GM08714 (cell line): Measurements from ENCODE around the gene CNGA3.

Experiments
- H3K4me3 ChIP-seq: fragments of 200-500 bp; sonication (Bioruptor generic); 2 replicates; pipeline ENCODE4 v1.5.1; 2014; ENCODE audit warnings: mild to moderate bottlenecking, low read length, inconsistent platforms
- ZNF274 ChIP-seq: IDR thresholded peaks from 2 replicates; pipeline ENCODE4 v1.6.1; 2012; ENCODE audit warnings: mild to moderate bottlenecking, low read depth, low read length

Gene CNGA3

DNA sequence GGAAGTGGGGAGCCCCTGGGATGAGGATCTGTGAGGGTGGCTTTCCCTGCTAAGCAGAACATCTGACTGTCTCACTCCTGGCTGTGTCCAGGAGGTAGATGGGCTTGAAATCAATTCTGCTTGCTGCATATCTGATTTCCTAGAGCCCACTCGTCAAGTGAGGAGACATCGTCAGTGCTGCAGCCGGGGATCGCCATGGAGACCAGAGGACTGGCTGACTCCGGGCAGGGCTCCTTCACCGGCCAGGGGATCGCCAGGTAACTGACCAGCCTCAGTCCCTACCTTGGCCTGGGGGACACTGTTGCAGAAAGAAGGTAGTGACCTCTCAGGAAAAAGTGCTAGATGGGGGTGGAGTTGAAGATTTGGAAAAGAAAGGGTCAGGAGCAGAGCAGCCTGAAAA, 31.3 kb downstream of the CNGA3 start:
- H3K4me3 ChIP-seq, result no peak overlapping the region
- TF ChIP-seq ZNF274, result no peak

GRCh38 chr2:98378196-98378595, 31.9 kb downstream of the CNGA3 start:
- TF ChIP-seq ZNF274, result no peak
- no peak overlapping the region for H3K4me3 ChIP-seq

DNA sequence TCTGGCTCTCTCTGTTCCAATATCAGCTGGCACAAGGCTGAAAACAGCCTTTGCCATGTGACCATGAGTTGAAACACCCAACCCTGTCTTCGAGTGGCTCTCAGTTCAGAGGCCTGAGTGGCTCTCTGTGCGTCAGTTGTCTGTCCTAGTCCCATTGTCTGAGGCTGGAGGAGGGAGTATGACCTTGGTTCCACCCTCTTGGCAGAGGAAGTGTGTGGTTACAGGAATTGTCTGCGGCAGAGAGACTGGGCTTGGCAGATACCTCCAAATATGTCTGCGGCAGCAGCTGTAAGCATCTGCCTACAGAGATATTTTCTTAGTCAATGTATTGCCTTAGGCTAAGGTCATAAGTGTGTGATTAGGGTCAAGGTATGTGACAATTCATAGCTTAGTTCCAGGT, 32.6 kb downstream of the CNGA3 start:
- no peak overlapping the region for H3K4me3 ChIP-seq
- no peak for TF ChIP-seq ZNF274

GRCh38 chr2:98379311-98380202, 33.3 kb downstream of the CNGA3 start:
- H3K4me3 ChIP-seq, result no peak overlapping the region
- no peak for TF ChIP-seq ZNF274

GRCh38 chr2:98380203-98380535, 33.9 kb downstream of the CNGA3 start:
- TF ChIP-seq ZNF274, result no peak
- no peak overlapping the region for H3K4me3 ChIP-seq

DNA sequence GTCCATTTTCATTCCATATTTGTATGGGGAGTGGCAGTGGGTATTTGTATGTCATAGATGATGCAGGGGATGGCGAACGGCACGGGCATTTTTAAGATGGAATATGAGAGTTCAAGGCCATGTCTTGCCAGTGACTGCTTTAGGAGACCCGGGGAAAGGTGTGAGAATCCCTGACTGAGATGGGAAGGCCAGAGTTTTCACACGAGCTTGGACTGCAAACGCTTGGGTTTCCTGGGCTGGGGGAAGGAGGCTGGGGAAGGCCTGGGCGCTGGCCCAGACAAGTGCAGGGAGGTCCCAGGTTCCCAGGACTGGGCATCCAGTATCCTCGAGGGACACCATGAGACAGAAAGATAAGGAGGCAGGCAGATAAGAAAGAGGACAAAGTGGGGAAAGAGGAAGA, 35.2 kb downstream of the CNGA3 start:
- TF ChIP-seq ZNF274, result no peak
- no peak overlapping the region for H3K4me3 ChIP-seq

DNA sequence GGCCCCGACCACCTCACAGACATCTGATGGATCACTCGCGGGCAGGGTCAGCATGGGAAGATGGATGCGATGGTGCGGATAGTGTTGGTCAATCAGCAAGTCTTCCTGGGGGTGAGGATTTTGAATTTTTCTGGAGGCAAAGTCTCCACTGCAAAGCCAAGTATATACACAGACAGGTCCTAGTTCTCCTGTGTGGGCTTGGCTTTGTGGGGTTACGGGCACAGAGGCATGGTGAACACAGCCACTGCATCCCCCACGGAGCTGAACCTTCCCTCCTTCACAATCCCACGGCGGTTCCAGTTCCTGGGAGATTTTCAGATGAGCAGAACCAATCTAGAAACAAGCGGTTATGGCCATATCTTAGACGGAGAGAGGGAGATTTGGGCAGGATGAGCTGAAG, 35.8 kb downstream of the CNGA3 start:
- no peak for TF ChIP-seq ZNF274
- H3K4me3 ChIP-seq, result no peak overlapping the region

GRCh38 chr2:98382739-98383138, 36.5 kb downstream of the CNGA3 start:
- no peak for TF ChIP-seq ZNF274
- no peak overlapping the region for H3K4me3 ChIP-seq

GRCh38 chr2:98383166-98383565, 36.9 kb downstream of the CNGA3 start:
- no peak for TF ChIP-seq ZNF274
- no peak overlapping the region for H3K4me3 ChIP-seq

DNA sequence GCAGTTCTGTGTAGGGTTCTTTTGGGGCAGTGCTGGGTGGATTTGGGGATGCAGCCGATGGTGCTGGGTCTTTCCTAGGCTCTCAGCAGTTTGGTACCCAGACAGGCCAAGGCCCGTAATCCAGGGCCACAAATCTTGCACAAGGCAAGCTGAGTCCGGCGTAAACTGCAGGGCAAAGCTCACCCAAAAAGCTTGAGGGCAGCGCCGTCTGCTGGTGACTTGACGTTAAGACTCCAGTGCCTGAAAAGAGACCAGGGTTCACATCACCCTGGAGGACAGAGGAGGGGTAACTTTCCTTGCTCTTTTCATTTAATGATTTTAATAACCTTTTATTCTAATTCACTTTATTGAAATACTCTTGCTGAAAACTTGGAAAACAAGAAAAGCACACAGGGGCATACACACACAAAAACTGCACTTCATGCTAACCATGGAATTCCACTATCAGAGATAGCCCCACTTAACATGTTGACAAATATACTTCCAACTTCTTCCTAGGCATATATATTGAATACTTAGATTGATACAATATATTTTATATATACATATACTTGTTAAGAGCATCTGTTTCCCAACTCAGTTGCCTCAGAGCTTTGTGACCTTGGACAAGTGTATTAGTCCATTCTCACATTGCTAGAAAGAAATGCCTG, 38.9 kb downstream of the CNGA3 start:
- H3K4me3 ChIP-seq, result no peak overlapping the region
- TF ChIP-seq ZNF274, result no peak

DNA sequence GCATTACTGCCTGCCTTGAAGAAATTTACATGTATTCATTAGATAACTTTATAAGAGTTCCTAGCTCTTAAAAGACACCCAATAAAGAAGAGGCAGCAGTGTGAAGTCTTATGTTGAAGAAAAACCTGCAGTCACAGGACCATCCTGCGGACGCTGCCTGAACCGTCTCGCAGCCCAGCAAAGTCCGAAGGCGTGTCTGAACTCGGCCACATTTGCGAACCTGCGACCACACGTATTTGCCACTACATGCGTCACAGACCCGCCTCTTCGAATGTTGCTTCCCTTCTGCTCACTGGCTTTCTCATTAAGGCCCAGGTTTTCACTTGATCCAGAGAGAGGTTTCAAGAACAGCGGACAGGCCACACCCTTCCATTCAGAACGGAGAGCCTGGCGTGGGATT, 41.2 kb downstream of the CNGA3 start:
- H3K4me3 ChIP-seq, result no peak overlapping the region
- TF ChIP-seq ZNF274, result no peak

DNA sequence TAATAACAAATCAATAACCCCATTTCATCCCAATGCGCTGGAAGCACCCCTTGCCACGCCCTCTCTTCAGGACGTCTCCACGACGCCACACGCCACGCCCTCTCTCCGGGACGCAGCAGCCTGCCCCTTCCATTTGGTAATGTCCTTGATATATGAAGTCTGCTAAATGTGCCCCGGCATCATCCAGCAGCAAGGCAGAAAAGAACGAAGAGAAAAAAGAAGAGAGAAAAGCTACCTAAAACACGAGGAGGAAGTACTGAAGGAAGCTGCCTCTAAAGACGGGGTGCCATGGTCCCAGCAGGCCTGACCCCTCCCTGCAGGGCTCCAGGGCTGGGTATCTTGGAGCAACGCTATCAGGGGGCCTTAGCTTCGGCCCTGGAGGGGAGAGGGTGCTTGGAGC, 41.8 kb downstream of the CNGA3 start:
- no peak for TF ChIP-seq ZNF274
- H3K4me3 ChIP-seq, result no peak overlapping the region

DNA sequence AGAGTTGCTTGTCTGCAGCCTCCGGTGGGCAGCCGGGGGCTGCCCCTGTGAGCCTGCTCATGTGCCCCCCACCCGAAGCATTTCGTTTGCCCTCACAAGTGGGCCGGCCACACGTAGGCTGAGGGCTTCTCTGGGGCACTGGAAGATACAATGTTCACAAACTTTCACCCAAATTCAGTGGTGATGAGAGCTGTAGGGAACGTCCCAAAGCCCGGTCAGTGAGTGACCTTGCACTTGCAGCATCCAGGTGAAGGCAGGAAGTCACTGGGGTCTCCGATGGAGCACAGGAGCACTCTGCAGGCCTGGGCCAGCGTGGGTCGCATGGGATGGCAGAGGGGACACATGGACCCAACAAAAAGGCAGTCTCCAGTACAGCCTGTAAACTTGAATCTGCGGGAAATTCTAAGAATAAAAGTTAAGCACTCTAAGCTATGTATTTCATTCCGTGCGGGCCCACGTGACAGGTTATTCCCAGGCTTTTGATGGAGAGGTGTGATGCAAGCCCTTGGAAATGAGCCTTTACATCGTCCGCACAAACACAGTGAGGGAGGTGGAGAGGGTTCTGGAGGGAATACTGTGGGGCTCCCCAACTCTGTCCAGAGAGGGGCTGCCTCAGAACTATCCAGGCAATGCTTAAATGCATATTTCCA, 42.5 kb downstream of the CNGA3 start:
- TF ChIP-seq ZNF274, result no peak
- no peak overlapping the region for H3K4me3 ChIP-seq

GRCh38 chr2:98389251-98389605, 43.0 kb downstream of the CNGA3 start:
- no peak overlapping the region for H3K4me3 ChIP-seq
- TF ChIP-seq ZNF274, result no peak

GRCh38 chr2:98390571-98391476, 44.6 kb downstream of the CNGA3 start:
- no peak for TF ChIP-seq ZNF274

More at GRCh38 chr2:98390571-98391476, 44.6 kb downstream of the CNGA3 start:
- no peak overlapping the region for H3K4me3 ChIP-seq
